ENCODE measurements around the gene GARNL3.

DNA sequence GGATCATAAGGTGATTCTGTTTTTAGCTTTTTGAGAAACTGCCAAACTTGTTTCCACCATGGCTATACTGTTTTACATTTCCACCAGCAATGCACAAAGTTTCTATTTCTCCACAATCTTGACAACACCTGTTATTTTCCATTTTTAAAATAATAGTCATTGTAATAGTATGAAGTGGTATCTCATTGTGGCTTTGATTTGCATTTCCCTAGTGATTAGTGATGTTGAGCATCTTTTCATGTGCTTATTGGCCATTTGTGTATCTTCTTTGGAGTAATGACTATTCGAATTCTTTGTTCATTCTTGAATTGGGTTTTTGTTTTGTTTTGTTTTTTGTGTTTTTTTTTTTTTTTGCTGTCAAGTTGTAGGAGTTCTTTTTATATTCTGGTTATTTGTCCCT is 4.9 kb downstream of the GARNL3 start:
- TF ChIP-seq, protein P1, sequence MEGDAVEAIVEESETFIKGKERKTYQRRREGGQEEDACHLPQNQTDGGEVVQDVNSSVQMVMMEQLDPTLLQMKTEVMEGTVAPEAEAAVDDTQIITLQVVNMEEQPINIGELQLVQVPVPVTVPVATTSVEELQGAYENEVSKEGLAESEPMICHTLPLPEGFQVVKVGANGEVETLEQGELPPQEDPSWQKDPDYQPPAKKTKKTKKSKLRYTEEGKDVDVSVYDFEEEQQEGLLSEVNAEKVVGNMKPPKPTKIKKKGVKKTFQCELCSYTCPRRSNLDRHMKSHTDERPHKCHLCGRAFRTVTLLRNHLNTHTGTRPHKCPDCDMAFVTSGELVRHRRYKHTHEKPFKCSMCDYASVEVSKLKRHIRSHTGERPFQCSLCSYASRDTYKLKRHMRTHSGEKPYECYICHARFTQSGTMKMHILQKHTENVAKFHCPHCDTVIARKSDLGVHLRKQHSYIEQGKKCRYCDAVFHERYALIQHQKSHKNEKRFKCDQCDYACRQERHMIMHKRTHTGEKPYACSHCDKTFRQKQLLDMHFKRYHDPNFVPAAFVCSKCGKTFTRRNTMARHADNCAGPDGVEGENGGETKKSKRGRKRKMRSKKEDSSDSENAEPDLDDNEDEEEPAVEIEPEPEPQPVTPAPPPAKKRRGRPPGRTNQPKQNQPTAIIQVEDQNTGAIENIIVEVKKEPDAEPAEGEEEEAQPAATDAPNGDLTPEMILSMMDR (IDR thresholded peaks at IDR 0.05), result no peak
- TF ChIP-seq EZH2phosphoT487 (IDR thresholded peaks at IDR 0.05) (no peak), EZH2 (IDR thresholded peaks at IDR 0.05) (no peak)
